KOPT-K1 (cell line): ENCODE measurements around the gene PIEZO1.
A peak's percentile ranks its signal among the peaks of the same experiment; 100 is the strongest.
"Not testable (repeated sequence)": the region's sequence is repeated elsewhere in the genome, so short reads cannot be mapped to it uniquely, and the experiment has no call there.

Experiments used
- H3K27ac ChIP-seq: fragments of 200-600 bp; sonication (generic); 2 replicates; pipeline ENCODE4 v1.5.1; 2016; ENCODE audit warnings: antibody characterized with exemption, mild to moderate bottlenecking, low read depth, low read length; ENCODE audit not compliant: poor library complexity, severe bottlenecking
- H3K36me3 ChIP-seq: fragments of 200-600 bp; sonication (generic); 2 replicates; pipeline ENCODE4 v1.5.1; 2017; ENCODE audit warnings: antibody characterized with exemption, mild to moderate bottlenecking, low read length, moderate library complexity; ENCODE audit not compliant: insufficient read depth
- H3K9me3 ChIP-seq: fragments of 200-600 bp; sonication (generic); 2 replicates; pipeline ENCODE4 v1.5.1; 2017; ENCODE audit warnings: antibody characterized with exemption, low read length, mild to moderate bottlenecking; ENCODE audit not compliant: insufficient read depth, poor library complexity, severe bottlenecking

The PIEZO1 gene

GRCh38 chr16:88785106-88785924 is at the start of gene PIEZO1:
Gene PIEZO1 (minus strand): TSS chr16:88785220. CDS start chr16:88784964, 256 bp downstream.
- Histone ChIP-seq H3K9me3 (no peaks in the 10 kb centered on the region), H3K36me3 (0 out of 2 replicates have a peak, but pooled peaks cover 4% of the 10 kb centered on the region), H3K27ac (peak within 1 kb of the TSS; percentile 84)

DNA sequence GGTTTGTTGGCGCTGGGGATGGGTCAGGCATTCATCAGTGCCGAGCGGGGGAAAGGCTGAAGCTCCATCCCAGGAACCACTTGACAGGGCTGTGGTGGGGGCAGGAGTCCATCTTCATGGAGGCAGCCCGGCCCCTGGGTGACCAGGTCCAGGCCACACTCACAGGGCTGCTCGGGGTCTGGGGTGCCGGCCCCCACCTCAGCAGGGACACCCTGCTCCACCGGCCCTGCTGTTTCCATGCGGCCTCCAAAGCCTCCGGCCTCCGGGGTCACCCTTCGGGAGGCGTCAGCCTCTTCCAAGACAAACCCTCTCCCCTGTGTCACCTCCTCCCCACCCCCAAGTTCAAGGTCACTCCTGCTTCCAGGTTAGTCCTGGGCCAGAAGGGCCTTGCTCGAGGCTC is 49.6 kb upstream of the PIEZO1 start:
- no peaks in the 10 kb centered on the region for H3K36me3 ChIP-seq
- H3K27ac ChIP-seq: no peak overlapping the region
- no peaks in the 10 kb centered on the region for H3K9me3 ChIP-seq

DNA sequence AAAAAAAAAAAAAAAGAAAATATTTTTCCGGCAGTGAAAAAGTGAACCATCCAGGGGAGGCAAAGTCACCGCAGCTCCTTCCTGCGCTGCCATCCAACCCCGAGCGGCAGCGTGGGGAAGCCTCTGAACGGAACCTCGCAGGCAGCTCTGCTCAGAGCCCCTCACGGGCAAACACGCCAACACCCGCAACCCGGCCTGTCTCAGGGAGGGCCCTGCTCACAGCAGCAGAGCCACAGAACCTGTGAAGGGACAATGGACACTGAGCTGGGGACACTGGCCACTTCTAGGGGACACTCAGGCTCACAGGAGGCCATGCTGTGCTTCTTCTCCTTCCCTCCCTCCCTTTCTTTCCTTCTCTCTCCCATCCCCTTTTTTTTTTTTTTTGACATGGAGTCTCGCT is 48.1 kb upstream of the PIEZO1 start:
- Histone ChIP-seq H3K27ac (no peak overlapping the region), H3K36me3 (no peaks in the 10 kb centered on the region), H3K9me3 (no peaks in the 10 kb centered on the region)

DNA sequence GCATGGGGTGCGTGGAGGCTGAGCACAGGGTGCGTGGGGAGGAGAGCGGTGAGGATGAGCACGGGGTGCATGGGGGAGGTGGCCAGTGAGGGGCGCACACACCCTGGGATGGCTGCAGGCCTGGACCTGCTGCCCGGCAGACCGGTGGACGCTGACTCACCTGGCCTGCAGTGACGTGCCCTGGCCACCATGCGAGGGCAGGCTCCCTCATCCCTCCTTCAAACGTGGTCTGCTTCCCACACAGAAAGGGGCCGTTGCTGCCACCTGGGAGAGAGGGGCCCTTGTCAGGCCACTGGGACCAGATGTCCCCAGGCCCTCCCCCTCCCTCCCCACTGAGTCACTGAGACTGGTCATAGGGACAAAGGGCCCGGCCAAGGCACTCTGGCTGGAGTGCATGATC is 46.8 kb upstream of the PIEZO1 start:
- Histone ChIP-seq H3K36me3 (no peaks in the 10 kb centered on the region), H3K27ac (no peak overlapping the region), H3K9me3 (no peaks in the 10 kb centered on the region)

DNA sequence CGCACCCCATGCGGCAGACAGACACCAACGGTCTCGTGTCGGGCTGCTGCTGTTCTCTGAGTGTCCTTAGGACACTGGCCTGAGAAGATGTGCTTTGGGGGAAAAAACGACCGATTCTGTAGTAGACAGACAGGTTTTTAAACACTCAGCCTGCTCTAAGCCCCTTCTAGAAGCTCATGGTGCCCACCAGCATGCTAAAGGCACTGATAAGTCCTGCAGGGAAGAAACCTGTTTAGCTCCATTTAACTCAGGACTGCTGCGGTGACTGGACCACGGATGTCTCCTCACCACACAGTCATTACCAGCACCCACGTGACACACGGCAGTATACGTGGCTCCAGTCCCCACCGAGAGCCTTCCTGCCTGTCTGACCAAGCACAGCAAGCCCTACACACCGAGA is 45.8 kb upstream of the PIEZO1 start:
- no peaks in the 10 kb centered on the region for H3K36me3 ChIP-seq
- no peak overlapping the region for H3K27ac ChIP-seq
- H3K9me3 ChIP-seq: no peaks in the 10 kb centered on the region

- no peaks in the 10 kb centered on the region for H3K36me3 ChIP-seq
- H3K9me3 ChIP-seq: no peaks in the 10 kb centered on the region
- no peak overlapping the region for H3K27ac ChIP-seq
Measured at GRCh38 chr16:88830258-88830657, 45.2 kb upstream of the PIEZO1 start.

GRCh38 chr16:88828711-88829110 is 43.7 kb upstream of the PIEZO1 start:
- Histone ChIP-seq H3K36me3 (no peaks in the 10 kb centered on the region), H3K27ac (no peak overlapping the region), H3K9me3 (no peaks in the 10 kb centered on the region)

DNA sequence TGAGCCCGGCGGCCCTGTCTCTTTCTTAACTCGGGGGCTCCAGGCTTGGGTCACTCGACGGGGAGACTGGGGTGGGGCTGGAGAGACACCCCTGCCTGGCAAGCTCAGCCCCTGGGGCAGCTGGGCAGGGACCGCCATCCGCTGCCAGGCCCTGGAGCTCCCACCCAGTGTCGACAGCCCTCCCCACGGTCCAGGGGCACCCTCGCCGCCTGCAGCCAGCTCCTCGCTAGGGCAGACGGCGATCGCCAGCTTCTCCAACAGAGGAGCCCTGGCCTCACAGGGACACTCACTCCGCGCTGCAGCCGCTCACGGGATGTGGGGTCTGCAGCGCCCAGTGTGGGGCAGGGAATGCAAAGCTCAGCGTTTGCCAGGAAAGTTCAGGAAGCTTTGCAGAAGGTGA is 42.7 kb upstream of the PIEZO1 start:
- Histone ChIP-seq H3K27ac (no peak overlapping the region), H3K9me3 (no peaks in the 10 kb centered on the region), H3K36me3 (no peaks in the 10 kb centered on the region)

DNA sequence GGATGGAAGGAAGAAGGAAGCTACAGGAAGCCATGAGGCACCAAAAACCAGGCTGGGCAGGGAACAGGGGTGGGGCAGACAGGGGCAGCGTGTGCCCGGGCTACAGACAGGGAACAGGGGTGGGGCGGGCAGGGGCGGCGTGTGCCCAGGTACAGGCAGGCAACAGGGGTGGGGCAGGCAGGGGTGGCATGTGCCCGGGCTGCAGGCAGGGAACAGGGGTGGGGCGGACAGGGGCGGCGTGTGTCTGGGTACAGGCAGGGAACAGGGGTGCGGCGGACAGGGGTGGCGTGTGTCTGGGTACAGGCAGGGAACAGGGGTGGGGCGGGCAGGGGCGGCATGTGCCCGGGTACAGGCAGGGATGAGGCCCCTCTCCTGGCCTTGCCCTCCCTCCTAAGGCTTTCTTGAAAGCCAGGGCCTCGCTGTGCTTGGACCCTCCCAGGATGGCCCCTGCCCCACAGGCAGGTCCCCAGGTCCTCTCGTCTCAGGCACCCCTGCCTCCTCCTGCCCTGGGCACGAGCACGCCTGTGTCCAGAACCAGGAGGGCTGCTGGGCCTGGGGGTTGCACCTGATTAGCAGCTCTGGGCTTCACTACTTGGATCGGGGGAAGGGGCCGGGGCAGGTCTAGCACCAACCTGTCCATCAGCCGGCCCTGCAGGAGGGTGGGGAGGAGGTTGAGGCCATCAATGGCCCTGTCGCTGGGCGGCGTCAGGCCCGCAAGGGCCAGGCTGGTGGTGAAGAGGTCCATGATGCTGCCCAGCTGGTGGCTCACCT is 41.2 kb upstream of the PIEZO1 start:
- Histone ChIP-seq H3K9me3 (no peaks in the 10 kb centered on the region), H3K36me3 (no peaks in the 10 kb centered on the region), H3K27ac (no peak overlapping the region)

- no peak overlapping the region for H3K27ac ChIP-seq
- no peaks in the 10 kb centered on the region for H3K9me3 ChIP-seq
- no peaks in the 10 kb centered on the region for H3K36me3 ChIP-seq
Measured at GRCh38 chr16:88825146-88825545, 40.1 kb upstream of the PIEZO1 start.

DNA sequence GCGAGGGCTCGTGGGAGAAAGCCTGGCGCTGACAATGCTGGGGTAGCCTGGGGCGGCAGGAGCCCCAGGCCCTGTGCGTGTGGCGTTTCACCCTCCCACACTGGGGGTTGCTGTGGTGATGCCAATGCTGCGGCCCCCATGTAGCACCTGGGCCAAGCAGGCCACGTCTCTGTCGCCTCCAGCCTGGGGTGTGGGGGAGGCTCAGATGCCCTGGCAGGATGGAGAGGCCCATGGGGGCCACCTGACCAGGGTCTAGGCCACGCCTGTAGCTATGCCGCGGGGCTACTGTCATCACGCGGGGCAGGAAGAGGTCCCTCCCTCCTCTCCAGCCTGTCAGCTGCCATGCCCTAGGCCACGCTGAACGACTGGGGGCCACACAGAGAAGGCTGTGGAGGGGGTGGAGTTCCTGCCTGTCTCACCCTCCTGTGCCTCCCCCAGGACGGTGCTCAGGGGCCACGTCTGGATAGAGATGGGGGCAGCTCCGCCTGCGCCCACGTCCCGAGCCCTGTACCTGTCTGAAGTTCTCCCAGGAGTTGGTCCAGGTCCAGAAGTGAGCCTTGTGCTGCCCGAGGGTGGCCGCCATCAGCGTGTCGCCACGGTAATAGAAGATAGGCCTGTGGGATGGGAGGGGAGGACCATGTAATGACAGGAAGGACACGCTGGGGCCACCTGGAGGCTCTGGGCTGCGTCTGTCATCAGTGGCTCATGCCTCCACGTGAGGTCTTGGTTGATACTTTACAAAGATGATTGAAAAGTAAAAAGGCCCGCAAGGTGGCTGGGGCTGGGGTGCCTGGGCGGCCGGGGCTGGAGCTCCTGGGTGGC is 39.4 kb upstream of the PIEZO1 start:
- H3K9me3 ChIP-seq: no peaks in the 10 kb centered on the region
- H3K27ac ChIP-seq: no peak overlapping the region
- no peaks in the 10 kb centered on the region for H3K36me3 ChIP-seq

- not testable (repeated sequence) for H3K36me3 ChIP-seq, H3K9me3 ChIP-seq, H3K27ac ChIP-seq
Measured at GRCh38 chr16:88823646-88824045, 38.6 kb upstream of the PIEZO1 start.

DNA sequence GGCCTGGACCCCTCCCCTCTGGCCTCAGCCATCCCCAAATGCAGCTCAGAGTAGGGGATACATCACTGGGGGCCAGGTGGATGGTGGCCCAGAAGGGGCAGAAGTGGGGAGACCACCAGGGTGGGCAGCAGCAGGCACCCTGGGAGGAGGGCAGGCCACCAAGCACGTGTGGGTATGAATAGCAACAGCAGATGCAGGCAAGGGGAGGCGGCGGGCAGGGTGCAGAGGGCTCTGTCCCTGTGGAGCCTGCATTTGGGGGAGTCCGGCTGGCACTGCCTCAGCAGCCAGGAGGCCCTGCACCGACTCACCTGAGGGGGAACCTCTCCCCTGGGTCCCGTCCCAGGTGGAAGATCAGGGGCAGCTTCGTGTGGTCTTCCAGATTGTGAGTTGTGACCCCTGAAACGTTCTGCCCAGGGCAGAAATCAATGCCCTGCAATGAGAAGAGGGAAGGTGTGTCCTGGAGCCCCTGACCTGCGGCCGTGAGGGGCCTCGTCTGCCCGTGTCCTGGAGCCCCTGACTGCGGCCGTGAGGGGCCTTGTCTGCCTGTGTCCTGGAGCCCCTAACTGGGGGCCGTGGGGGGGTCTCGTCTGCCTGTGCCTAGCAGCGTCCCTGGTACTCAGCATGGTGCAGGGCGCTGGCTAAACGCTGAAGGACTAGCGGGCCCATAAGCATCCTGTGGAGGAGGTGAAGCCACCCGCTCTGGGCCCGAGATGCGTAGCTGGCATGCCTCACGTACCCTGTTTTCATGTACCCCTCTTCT is 37.4 kb upstream of the PIEZO1 start:
- Histone ChIP-seq H3K36me3 (no peaks in the 10 kb centered on the region), H3K9me3 (no peaks in the 10 kb centered on the region), H3K27ac (no peak overlapping the region)

DNA sequence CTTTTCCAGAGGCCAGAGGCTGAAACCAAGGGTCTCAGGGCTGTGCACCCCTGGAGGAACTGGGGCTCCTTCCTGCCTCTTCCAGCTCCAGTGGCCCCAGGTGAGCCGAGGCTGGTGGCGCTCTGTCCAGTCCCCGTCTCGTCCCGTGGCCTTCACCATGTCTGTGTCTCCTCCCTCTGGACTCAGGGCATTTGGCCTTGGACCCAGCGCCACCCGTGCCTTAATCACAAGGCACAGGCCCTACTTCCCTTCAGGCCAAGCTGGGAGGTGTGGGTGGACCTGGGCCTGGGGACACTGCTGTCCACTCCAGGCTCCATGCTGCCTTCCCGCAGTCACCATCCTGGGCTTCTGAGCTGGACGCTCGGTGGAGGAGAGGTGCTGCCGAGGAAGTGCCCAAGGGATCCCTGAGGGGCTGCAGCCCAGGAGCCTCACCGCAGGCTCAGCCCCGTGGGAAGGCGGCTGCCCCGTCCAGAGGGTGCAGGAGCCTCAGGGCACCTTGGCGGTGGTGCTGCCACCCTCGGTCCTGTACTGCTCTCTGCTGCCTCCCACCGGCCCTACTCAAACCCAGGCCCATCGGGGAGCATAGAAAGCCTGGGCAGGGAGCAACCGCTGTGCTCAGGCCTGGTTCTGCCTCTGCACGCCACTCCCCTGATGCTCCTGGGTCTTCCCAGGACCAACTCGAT is 36.3 kb upstream of the PIEZO1 start:
- H3K36me3 ChIP-seq: no peaks in the 10 kb centered on the region
- no peaks in the 10 kb centered on the region for H3K9me3 ChIP-seq
- H3K27ac ChIP-seq: no peak overlapping the region
